Measurements from ENCODE around the gene GSN. TPM values are rescaled to one million over a fixed set of nuclear protein-coding genes. Genes with fewer than 3 reads are reported as not detected.

GSN gene
- total and polyA plus RNA-seq, 2 of the 8 experiments (the other 6 are each of a cell fraction or from before 2014, with no cell fraction given) = 52.3 to 94.5 TPM

DNA sequence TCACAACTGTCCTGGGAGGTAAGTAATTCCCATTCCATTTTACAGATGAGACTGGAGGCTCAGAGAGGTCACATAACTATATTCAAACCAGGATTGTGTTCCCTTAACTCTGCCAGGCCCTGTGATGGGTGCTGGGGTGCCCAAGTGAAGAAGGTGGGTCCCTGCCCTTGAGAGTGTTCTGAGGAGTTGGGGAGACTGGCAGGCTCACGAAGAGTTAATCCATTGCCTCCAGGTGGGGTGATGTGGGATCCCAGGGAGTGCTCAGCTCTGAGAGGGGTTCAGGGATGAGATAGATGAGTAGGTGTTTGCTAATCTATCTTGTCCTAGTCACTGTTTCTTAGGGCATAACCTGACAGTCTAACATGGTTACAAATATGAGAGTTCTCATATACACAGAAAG is 36.7 kb downstream of the GSN start (continued):
- no peak for TF ChIP-seq HDAC2 (IDR thresholded peaks at IDR 0.05; ENCODE audit: borderline replicate concordance in 1 of 2, low read depth in 2 of 2, low read length in 2 of 2)

All from H1 (cell line).